Ureter (tissue), 1 donor: ENCODE measurements around the gene MAN1A1. TPM values are rescaled to one million over a fixed set of nuclear protein-coding genes. Genes with fewer than 3 reads are reported as not detected.
"Not testable (repeated sequence)": the region's sequence is repeated elsewhere in the genome, so short reads cannot be mapped to it uniquely, and the experiment has no call there.

Experiments
- DNase-seq: peaks from one replicate; pipeline ENCODE4 v3.0.0-alpha.2; 2020; ENCODE audit warnings: low spot score
- total RNA-seq: library from RNA; stranded (reverse); gene quantifications from one replicate; pipeline ENCODE4 v1.2.4, GENCODE V29; 2023
- donor health status: DM: yes; HTN: yes; CAD: no.

Gene MAN1A1
- 56.8 TPM for total RNA-seq

DNA sequence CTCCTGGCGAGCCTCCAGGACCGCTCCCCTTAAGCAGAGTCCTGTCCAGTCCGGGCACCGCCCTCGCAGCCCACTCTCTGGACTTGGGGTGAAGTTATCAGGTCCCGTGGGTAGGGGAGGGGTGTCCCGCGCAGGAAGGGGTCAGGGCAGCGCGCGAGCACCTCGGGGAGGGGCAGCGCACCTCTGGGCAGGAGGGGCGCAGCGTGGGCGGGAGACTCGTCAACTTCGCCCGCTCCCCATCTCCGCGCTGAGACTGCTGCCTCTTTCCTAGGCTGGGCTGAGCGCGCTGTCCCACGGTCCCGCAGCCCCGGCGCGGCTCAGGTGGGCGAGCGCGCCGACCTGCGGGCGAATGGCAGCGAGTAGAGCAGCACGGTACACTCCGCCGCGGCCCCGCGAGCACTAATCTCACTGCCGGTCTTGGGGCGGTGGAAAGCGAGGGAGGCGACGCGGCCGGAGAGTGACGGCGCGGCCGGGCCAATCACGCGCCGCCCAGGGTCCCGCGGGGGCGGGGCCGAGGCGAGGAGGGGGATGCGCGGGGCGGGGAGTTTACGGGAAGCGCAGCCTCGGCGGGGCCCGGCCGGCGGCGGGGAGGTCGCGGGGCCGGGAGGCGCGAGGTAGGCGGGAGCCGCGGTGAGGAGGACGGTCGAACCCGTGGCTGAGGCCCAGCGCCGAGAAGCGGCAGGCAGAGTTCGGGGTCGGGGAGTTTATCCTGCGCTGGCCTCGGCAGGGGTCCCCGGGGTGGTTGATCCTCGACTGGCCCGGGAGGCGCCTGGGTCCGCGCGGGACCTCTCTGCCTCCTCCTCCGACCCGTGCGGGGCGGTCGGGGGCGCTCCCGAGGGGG lies at the start of gene MAN1A1:
TSS of gene MAN1A1 (minus strand) at position 401 of the 841 bp plus-strand sequence. CDS start 696 bp downstream, outside the sequence.
- DNase-seq: peak; percentile 91

DNA sequence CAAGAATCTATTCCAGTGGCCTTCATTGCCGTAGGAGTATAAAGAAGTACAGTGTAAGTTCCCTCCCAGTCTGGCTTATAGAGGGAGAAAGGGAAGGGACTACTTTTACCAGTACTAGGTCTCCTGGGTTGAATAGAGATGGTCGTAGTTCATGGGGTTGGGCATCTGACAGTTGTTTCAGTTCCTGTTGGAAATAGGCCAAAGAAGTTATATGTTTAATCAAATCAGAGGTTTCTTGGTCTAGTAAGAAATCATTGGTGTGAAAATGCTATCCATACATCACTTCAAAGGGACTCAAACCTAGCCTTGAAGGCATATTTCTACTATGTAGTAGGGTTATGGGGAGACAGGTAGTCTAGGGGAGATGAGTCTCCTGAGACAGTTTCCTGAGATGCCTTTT lies 45.6 kb upstream of the MAN1A1 start:
- no peak for DNase-seq

DNA sequence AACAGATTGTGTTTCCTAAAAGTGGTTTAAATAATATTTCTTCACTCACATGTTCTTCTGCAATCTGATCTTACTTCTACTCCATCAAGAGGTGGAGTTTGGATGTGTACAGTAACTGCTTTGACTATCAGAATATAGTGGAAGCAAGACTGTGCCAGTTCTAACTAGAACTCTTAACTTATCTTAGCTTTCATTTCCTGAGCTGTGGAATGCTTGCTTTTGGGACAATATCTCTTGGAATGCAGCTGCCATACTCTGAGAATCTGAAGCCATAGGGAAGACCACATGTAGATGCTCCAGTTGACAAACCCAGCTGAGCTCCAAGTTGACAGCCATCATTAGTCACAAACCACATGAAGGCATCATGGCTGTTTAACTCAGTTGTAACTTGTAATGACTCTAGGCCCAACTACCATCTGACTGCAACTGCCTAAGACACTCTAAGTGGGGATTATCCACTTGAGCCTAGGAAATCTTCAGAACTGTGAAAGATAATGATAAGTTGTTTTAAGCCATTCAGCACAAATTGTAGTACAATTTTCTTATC lies 40.8 kb upstream of the MAN1A1 start:
- no peak for DNase-seq

DNA sequence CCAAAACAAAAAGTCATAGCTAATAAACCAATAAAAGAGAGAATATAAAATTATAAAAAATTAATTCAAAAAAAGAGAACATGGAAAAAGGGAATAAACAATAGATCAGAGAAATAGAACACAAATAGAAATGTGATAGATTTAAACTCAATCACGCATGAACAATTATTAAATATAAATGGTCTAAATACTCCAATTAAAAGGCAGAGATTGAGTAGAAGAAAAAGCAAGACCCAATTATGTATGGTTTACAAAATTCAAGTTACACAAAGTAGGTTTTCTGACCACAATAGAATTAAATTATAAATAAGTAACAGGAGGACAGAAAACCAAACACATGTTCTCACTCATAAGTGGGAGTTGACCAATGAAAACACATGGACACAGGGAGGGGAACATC lies 36.4 kb upstream of the MAN1A1 start:
- DNase-seq: no peak

DNA sequence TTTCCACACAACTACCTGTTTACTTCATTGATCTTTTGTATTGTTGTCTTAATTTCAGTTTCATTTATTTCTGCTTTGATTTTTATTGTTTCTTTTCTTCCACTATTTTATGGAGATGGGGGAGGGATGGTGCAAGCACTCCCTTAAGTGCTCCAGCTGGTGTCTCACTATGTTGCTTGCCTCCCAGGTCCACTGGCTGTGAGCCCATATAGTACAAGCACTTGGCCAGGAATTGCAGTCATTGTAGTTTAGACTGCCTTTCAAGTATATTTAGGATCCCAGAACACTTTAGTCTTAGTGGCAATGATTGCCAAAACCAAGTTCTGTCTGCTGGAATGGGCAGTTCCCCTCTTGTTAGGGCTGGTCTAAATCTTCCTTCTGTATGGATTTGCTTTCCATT lies 34.9 kb upstream of the MAN1A1 start:
- DNase-seq: no peak

DNA sequence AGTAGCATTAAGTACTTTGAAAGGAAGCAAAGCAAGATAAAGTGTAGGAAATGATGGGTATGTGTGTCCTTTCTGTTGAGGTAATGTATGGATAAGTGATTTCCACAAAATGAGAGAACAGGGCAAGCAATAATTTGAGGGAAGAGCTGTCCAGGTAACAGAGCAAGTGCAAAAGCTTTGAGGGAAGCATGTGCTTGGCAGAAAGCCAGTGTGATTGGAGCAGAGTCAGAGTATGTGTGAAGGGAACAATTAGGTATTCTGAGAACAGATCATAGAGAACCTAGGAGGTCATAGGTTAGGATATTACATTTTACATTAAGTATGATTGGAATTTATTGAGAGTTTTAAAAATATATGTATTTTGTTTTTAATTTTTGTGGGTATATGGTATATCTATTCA lies 30.2 kb upstream of the MAN1A1 start:
- no peak for DNase-seq

DNA sequence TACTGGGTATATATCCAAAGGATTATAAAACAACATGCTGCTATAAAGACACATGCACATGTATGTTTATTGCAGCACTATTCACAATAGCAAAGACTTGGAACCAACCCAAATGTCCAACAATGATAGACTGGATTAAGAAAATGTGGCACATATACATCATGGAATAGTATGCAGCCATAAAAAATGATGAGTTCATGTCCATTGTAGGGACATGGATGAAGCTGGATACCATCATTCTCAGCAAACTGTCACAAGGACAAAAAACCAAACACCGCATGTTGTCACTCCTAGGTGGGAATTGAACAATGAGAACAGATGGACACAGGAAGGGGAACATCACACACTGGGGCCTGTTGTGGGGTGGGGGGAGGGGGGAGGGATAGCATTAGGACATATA lies 27.5 kb upstream of the MAN1A1 start:
- DNase-seq: not testable (repeated sequence)

DNA sequence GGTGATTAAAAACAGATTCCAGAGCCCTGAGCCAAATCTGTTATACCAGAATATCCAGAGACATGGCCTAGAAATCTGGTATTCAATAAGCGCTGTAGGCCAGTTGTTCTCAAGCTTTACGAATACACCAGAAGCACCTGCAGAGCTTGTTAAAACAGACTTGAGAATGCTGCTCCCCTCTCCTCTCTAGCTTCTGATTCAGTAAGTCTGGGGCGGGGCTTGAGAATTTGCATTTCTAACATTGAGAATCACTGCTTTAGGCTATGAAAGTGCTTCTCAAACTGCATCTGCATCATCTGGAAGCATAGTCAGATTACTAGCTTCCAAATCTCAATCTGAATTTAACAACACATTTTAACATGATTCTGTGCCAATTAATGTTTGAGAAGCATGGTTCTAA lies 20.5 kb upstream of the MAN1A1 start:
- DNase-seq: no peak

DNA sequence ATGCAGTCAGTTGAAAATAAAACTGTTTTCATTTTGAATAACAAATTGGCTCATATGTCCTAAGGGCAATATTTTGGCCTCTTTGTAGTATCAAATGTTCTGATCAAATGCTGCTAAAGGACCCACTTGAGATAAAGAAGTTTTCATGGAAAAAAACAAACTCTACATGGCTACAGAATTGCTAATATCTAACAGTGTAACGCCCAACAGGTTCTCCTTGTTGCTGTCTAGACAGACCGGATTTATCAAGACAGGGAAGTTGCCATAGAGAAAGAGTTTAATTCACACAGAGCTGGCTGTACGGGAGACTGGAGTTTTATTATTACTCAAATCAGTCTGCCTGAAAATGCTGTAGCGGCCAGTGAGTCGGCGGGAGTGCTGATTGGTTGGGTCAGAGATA lies 19.4 kb upstream of the MAN1A1 start:
- DNase-seq: no peak

DNA sequence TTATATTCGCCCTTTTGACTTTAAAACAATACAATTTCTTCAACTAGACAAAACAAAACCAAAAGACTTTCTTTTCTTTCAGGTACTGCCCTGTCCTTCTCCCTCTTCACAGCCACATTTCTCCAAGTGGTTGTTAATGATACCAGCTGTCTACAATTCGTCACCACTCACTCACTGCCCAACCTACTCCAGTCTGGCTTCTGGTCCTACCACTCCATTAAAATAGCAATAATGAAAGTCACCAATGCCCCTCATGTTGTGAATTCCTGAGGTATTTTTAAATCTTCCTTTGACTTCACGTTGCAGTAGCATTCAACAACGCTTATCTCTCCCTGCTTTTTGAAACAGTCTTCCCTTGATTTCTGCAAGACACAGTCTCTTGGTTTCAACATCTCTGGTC lies 11.6 kb upstream of the MAN1A1 start:
- no peak for DNase-seq

DNA sequence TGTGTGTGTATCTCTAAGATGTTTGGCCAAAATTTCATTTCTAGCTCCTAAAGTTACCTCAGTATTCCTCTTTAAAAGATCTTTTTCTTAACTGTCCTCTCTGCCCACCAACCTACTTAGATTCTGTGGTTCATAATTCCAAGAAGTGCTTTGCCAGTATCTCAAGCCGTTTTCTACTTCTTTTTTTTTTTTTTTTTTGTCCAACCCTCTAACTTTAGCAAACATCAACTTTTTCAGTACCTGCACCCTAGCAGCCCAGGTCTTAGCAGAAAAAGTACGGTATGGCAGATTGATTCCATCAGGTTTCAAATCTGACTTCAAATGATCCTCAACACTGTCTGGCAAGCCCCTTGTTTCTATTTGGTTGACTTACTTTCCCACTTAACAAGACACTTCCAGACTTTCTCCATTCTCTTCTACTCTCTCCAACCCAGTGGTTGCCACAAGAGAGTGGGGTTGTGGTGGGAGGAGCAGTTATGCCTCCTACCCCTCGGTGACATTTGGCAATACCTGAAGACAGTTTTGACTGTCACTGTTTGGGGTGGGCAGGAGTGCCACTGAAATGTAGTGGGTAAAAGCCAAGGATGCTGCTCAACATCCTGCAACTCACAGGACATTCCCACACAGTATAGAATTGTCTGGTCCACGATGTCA lies 10.8 kb upstream of the MAN1A1 start:
- no peak for DNase-seq

DNA sequence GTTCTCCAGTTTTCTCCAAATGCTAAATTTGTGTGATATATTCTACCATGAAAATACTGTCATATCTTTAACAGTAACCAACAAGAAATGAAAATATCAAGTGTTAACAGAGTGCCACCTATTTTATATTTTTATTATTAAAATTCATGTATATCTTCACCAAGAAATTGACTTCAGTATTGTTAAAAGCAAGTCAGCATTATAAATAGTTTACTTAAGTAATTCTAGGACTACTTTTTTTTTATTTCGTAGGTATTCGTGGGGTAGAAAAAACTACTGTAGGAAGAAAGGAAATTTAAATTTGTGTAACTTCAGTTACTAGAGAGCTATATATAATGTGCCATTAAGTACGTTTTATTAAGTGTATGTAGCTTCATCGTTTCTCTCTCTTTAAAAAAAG lies 6.3 kb upstream of the MAN1A1 start:
- DNase-seq: no peak

DNA sequence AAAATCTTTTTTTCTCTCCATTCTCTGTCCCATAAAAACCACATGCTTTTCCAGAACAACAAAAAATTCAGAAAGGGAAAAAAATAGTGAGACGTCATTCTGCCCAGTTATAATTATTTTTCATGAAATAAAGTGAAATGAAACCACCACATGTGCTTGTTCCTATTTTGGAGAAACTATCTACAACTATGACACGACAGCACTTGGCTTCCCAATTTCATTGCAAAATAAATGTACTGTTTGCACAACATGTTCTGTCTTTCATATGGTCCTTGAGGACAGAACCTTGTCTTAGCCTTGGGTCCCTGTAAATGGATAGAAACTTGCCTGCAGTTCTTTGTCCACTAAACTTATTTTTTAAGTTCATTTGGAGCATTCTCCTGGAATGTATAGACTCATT lies 5.6 kb upstream of the MAN1A1 start:
- no peak for DNase-seq

DNA sequence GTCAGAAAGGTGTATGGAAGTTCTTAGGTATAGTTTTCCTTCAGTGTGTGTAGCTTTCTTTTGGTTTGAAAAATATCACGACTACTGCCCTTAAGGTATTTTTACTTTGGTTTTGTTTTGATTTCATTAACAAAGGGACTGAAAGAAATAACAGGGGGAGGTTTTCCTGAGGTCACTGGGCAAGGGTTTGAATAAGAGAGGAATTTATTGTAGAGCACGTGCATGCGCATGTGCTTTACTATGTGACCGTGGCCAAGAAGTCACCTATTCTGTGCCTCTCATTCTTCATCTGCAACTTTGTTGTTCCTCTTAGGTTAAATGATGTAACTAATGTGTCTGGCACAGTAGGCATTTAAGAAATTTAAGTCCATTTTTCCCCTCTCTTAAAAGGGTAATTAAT lies 4.1 kb upstream of the MAN1A1 start:
- DNase-seq: no peak

DNA sequence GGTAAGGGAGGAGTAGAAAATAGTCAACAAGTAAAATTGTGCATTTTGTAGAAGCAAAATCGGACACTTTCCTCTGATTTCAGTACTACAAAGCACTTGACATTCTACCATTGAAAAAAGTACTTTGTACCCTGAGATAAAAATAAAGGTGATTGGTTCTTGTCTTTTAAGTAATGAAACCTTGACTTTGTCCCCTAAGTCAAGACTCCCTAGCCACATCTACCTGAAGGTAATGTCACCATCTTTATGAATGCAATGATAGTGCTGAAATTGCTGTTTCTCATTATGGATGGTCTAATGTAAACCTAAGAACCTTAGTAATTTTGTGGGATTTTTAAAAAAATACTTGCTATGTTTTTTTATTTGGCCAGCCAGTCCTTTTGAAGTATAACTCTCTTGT lies 2.4 kb upstream of the MAN1A1 start:
- DNase-seq: no peak

DNA sequence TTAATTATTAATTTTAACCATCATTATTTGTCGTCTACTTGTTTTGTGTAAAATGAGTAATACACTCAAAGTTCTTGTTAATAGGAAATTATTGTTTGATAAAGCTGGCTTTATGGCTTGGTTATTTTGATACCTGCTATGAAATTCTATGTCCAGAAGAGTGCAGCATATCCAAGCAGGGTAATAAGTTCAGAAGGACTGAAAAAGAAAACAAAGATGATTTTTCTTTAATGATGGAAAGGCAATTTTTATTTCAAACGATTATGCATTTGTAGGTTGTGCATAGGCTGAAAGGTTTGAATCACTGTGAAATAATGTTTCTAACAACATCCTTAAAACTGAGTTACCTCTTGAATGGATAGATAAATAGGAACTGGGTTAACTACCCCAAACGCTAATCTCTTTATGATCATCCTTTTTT lies 1.4 kb upstream of the MAN1A1 start:
- DNase-seq: no peak

DNA sequence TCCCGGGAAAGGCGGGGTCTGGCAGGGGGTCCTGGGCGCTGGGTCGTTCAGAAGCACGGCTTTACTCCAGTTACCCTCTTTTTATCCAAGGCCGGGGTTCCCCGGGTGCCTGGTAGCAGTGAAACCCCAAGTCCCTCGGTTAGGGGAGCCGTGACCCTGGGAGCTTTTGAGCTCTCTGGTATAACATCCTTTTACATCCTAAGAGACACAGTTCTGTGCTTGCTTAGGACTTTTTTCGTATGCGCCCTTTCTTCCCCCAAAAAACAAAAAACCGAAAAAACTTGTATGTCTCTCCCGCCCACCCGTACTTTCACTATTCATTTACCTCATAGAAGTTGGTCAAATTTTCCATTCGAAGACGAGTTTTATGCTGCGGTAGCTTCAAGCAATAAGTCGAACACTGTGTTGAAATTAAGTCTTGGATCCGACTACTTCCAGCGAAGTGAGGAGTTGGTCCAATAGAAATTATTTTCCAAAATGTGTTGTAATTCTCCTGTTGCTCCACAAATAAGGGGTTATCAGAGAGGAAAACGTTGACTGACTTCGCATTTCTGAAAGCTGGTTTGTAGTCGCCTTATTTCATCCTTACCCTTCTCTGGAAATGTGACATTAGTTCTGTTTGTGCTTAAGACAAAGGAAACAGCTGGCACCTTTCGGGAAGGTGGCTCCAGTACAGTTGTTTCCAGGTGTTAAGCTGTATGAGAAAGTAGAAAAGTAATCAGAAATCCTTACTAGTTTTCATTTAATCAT lies 816 bp upstream of the MAN1A1 start:
- DNase-seq: no peak

DNA sequence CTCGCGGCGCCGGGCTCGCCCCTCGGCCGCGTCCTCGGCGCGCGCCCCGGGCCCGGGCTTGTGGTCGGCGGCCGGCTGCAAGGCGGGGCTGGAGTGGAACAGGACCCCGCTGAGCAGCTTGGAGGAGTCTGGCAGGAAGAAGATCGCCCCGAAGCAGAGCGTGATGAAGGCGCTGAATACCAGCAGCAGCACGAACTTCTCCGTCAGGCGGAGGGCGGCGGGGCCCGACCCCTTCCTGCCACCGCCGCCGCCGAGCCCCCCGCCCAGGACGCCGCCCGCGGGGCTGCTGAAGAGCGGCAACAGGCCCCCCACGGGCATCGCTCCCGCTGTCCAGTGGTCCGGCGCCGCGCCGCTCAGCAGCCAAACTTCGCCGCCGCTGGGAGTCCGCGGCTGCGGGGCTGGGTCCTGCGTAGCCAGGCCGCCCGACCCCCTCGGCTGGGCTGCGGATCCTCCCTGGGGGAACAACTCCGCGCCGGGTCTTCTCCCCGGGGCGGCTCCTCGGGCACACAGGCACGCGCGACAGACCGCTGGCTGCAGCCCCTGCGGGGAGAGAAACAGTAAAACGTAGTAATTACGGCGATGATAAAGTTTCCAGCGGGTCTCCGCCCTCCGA lies 707 bp downstream of the MAN1A1 start:
- no peak for DNase-seq

DNA sequence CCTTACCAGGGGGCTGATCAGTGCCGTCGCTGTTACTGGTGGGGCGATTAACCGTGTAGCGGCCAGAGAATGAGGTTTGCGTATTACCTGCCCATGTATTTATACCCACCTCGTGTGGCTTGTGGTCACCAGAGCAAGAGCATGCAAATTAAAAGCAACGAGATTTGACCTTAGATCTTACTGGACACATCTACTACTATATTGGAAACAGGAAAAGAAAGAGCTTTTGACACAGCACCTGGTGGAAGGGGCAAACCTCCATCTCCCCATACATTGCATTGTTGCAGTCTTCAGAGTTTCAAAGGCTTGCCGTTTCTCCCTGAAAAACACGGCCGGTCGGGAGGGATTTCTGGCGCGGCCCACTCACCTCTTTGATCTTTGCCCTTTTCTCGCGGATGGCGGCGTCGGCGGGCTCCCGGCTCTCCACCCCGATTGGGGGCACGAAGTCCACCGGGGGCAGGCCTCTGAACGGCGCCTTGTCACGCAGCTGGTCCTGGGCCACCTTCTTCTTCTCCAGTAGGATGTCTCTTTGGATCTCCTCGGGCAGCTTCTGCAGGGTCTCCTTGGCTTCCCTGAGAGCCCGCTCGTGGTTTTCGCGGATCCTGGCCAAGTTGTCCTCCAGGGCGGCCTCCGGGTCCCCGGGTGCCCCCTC lies 1.3 kb downstream of the MAN1A1 start:
- DNase-seq: peak; percentile 54

DNA sequence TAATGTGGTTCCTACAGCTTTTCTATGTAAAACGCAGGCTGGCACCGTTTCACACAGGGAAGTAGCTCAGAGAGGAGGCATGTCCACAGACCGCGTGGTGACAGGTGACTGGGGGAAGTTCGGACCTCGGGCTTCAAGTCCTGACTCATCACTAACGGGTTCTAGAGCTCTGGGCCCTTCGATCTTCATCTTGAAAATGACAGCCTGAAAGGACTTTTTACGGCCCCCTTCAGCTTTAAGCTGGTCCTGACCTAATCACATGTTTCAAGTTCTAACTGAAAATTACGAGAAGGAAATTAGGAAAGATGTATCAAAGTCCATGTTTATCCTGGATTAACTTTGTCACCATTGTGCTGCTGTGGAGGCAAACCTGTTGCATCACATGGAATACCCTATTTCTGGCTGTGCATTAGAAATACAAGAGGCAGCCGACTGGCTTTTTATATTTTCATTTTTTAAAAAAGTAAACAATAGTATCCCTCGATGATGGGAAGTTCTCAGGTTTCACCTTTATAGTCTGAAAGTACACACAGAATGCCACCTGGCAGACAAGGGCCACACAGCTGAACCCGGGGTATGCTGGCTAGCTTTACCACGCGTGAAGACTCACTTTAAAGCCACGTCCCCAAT lies 2.0 kb downstream of the MAN1A1 start:
- DNase-seq: peak; percentile 63

DNA sequence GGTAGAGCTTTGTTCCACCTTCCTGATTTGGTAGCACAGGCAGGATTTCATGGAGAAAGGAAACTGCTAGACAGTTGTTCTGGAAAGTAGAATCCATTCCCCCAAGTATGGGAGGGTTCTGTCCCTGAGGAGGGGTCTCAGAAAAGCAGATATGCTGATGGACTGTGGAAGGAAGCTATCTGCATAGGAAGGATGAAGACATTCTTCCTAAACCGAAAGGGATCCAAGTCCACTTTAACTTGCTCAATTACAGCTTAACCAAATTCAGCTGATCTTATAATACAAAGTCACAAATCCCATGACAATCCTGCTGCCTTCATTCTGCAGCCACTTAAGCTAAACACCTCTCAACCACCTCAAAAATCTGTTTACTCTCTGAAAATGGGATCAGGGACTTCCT lies 2.6 kb downstream of the MAN1A1 start:
- no peak for DNase-seq
